Activated CD4-positive, alpha-beta T cell treated with anti-CD3 and anti-CD28 coated beads for 4 hours (primary cell): ENCODE data around the gene TSPAN4.

Experiments
- DNase-seq, 2 donors: peaks; one replicate each; pipeline ENCODE4 v3.0.0-alpha.2; 2020

The TSPAN4 gene

DNA sequence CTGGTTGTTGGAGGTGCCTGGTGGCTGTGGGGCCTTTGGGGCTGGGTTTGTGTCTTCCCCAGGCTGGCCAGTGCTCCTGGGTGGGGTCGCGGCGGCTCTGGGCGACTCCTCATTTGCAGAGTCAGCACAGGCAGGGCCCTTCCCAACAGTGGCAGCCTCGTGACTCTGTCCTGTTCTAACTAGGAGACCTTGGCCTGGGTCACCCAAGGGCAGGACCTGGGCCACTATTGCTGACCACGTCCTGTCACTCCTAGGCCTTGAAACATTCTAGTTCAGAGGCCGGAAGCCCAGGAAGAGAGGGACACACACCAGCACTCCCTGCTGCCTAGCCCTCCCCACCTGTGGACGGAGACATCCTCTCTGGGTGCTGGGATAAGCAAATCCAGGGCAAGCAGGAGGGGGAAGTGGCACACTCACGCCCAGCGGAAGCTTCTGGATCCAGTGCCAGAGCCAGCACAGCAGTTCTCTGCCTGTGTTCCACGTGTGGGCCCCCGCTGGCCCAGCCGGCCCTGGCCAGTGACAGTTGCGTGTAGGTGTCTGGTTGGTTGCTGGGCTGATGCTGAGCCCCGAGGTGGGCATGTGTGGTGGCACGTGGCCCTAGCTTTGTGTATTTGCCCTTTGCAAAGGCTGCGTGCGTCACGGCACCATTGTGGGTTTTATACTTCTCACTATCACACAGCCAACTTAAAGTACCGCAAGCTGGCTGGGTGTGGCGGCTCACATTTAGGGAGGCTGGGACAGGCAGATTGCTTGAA is 72.3 kb downstream of the TSPAN4 start:
- no peak for DNase-seq
